Adipocyte (in vitro differentiated cells): ENCODE results near the gene GALNT7.

Experiments
- DNase-seq: peaks from one replicate; pipeline ENCODE4 v3.0.0-alpha.2; 2015; ENCODE audit warnings: low read depth
- H3K27me3 ChIP-seq: replicated peaks from 2 replicates; pipeline ENCODE4 v1.7.0; 2013; ENCODE audit warnings: mild to moderate bottlenecking, low read length, moderate library complexity; ENCODE audit not compliant: control insufficient read depth, insufficient read depth
- H3K36me3 ChIP-seq: 2 replicates; pipeline ENCODE4 v1.7.0; 2013; ENCODE audit warnings: low read length, mild to moderate bottlenecking, moderate library complexity; ENCODE audit not compliant: control insufficient read depth, insufficient read depth, severe bottlenecking
- H3K4me1 ChIP-seq: 2 replicates; pipeline ENCODE4 v1.7.0; 2013; ENCODE audit warnings: mild to moderate bottlenecking, low read length, moderate library complexity; ENCODE audit not compliant: control insufficient read depth, insufficient read depth
- H3K4me3 ChIP-seq: 2 replicates; pipeline ENCODE4 v1.7.0; 2013; ENCODE audit warnings: mild to moderate bottlenecking, low read length, moderate library complexity
- H3K9ac ChIP-seq: 2 replicates; pipeline ENCODE4 v1.7.0; 2013; ENCODE audit warnings: mild to moderate bottlenecking, low read length, moderate library complexity
- H3K9me3 ChIP-seq: 2 replicates; pipeline ENCODE4 v1.7.0; 2013; ENCODE audit warnings: mild to moderate bottlenecking, low read length, moderate library complexity; ENCODE audit not compliant: control insufficient read depth

GALNT7 gene

GRCh38 chr4:173269280-173269679 lies 100.7 kb downstream of the GALNT7 start:
- no peaks in the 10 kb centered on the region for H3K9me3 ChIP-seq
- peaks cover 6% of the 10 kb centered on the region for H3K4me1 ChIP-seq
- no peaks in the 10 kb centered on the region for H3K27me3 ChIP-seq
- DNase-seq, result no peak
- no peaks in the 10 kb centered on the region for H3K36me3 ChIP-seq
- H3K4me3 ChIP-seq, result no peak overlapping the region
- no peak overlapping the region for H3K9ac ChIP-seq

DNA sequence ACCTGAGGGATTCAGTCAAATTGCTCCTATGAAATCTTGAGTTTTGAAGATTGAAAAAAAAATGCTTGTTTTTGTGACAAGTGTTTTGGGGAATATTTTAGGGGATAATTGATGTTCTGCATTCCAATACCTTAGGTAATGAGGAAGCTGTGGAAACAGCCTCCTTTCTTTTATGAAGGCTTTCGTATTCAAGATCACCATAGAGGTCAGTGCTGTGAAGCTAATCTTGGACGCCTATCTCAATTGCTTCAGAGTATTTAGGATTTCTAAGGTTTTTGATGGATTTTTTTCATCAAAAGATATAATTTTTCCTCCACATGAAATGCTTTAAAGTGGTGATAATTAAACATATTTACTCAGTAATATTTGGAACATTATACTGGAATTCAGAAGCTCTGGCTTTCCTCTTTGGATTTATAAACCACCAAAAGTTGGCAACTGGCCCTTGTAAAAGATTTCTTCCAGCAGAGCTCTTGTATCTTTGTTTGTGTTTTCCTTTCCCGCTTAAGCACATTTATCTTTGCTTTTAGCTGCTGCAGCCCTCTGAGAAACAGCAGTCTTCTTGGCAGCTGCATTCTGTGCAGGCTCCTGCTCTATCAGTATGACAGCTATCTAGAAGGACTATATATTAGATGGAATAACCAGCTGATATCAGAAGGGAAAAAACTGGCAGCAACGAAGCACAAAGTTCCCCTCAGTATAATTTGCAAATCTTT lies 101.9 kb downstream of the GALNT7 start:
- Histone ChIP-seq H3K9ac (no peak overlapping the region), H3K36me3 (no peaks in the 10 kb centered on the region), H3K4me3 (no peak overlapping the region), H3K27me3 (no peaks in the 10 kb centered on the region), H3K4me1 (peaks cover 6% of the 10 kb centered on the region), H3K9me3 (no peaks in the 10 kb centered on the region)
- no peak for DNase-seq

DNA sequence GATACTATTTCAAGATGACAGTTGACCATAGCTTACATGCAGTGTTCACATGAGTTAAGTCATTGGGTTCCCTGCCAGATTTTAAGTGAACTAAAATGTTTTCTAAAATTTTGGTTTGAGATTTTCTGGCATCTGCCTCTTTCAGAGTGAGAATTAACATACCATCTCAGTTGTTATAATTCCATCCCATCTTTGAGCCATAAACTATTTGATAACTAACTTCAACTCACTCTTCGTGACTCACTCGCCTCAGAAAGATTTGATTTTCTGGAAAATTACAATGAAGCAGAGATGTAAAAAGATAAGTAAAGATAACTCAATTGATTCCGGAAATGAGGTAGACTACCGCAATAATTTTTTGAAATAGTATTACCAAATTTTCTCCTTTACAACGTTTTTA lies 103.7 kb downstream of the GALNT7 start:
- Histone ChIP-seq H3K27me3 (no peaks in the 10 kb centered on the region), H3K9ac (no peak overlapping the region), H3K4me3 (no peak overlapping the region), H3K4me1 (peaks cover 6% of the 10 kb centered on the region), H3K36me3 (no peaks in the 10 kb centered on the region), H3K9me3 (no peaks in the 10 kb centered on the region)
- DNase-seq, result no peak

GRCh38 chr4:173272996-173273395 lies 104.4 kb downstream of the GALNT7 start:
- H3K9me3 ChIP-seq, result no peaks in the 10 kb centered on the region
- H3K9ac ChIP-seq, result no peak overlapping the region
- peak; percentile 73 for DNase-seq
- H3K27me3 ChIP-seq, result no peaks in the 10 kb centered on the region
- no peaks in the 10 kb centered on the region for H3K36me3 ChIP-seq
- H3K4me3 ChIP-seq, result no peak overlapping the region
- peaks cover 6% of the 10 kb centered on the region for H3K4me1 ChIP-seq

GRCh38 chr4:173273941-173274340 lies 105.3 kb downstream of the GALNT7 start:
- H3K36me3 ChIP-seq, result no peaks in the 10 kb centered on the region
- peaks cover 6% of the 10 kb centered on the region for H3K4me1 ChIP-seq
- no peaks in the 10 kb centered on the region for H3K27me3 ChIP-seq
- no peaks in the 10 kb centered on the region for H3K9me3 ChIP-seq
- H3K9ac ChIP-seq, result no peak overlapping the region
- H3K4me3 ChIP-seq, result no peak overlapping the region
- peak; percentile 78 for DNase-seq

GRCh38 chr4:173274744-173275143 lies 106.1 kb downstream of the GALNT7 start:
- peaks cover 6% of the 10 kb centered on the region for H3K4me1 ChIP-seq
- no peak overlapping the region for H3K4me3 ChIP-seq

DNA sequence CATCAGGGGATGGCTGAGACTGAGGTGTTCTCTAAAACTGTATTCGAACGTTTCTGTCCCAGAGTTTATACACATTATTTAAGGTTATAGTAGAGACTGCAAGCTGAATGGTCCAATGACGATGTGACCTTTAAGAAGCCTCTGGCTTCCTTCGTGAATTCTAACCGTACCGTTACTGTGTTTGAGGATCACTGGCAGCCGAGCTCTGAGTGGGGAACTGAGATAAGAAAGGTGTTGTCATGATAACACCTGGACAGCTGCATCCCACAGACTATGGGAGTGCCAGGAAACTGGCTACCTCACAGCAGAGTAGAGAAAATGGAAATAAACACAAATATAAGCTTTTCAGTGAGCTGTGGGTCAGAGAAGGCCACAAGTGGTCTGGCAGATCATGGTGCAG lies 106.5 kb downstream of the GALNT7 start:
- Histone ChIP-seq H3K9ac (no peak overlapping the region), H3K9me3 (no peaks in the 10 kb centered on the region), H3K36me3 (no peaks in the 10 kb centered on the region), H3K4me1 (peaks cover 6% of the 10 kb centered on the region), H3K4me3 (no peak overlapping the region), H3K27me3 (no peaks in the 10 kb centered on the region)
- no peak for DNase-seq

More at GRCh38 chr4:173274744-173275143, 106.1 kb downstream of the GALNT7 start:
- no peak overlapping the region for H3K9ac ChIP-seq
- H3K36me3 ChIP-seq, result no peaks in the 10 kb centered on the region
- no peak for DNase-seq
- H3K27me3 ChIP-seq, result no peaks in the 10 kb centered on the region
- H3K9me3 ChIP-seq, result no peaks in the 10 kb centered on the region

GRCh38 chr4:173277340-173277739 lies 108.7 kb downstream of the GALNT7 start:
- no peaks in the 10 kb centered on the region for H3K36me3 ChIP-seq
- peaks cover 6% of the 10 kb centered on the region for H3K4me1 ChIP-seq
- H3K27me3 ChIP-seq, result no peaks in the 10 kb centered on the region
- no peak overlapping the region for H3K9ac ChIP-seq
- no peak for DNase-seq
- no peak overlapping the region for H3K4me3 ChIP-seq
- no peaks in the 10 kb centered on the region for H3K9me3 ChIP-seq

GRCh38 chr4:173280998-173281397 lies 112.4 kb downstream of the GALNT7 start:
- Histone ChIP-seq H3K4me1 (no peaks in the 10 kb centered on the region), H3K36me3 (no peaks in the 10 kb centered on the region), H3K27me3 (no peaks in the 10 kb centered on the region), H3K4me3 (no peak overlapping the region), H3K9ac (no peak overlapping the region), H3K9me3 (peaks cover 26% of the 10 kb centered on the region)
- DNase-seq, result no peak

DNA sequence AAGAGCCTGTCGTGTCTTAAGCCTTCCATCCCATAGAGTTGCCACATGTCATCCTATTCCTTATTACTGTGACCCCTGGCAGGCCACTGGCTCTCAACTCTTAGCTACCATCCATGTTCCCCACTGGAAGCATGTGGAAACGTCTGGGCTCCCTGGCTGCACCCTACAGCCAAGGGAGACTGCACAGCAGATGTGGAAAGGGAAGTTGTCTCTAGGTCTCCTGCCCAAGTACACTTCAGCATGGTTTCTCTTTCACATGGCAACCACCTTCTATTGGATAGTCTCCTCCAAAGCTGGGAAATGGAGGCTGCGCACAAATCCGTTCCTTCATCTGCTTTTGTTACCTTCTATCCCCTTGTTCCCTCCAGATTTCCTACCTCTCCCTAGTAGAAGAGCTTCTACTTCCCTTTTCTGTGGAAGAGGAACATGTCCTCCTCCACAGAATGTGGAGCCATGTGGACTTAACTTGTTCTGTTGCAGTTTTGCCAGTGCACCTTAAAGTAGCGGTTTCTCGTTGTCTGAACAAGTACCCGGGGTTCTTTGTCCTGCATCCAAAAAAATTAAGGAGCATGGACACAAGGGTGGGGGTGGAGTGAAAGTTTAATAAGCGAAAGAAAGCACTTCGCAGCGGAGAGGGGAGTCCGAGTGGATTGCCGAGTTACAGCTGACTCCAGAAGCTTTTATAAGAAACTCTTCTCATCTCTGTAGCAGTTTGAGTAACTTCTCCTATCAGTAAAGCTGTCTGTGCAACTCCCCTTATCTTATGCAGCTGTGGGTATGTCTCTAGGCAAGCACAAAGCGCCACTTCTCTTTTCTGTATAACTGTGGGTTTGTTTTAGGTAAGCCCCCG lies 113.0 kb downstream of the GALNT7 start:
- Histone ChIP-seq H3K4me1 (no peaks in the 10 kb centered on the region), H3K27me3 (no peaks in the 10 kb centered on the region), H3K9ac (no peak overlapping the region), H3K4me3 (no peak overlapping the region), H3K9me3 (peaks cover 26% of the 10 kb centered on the region), H3K36me3 (no peaks in the 10 kb centered on the region)
- DNase-seq, result no peak

DNA sequence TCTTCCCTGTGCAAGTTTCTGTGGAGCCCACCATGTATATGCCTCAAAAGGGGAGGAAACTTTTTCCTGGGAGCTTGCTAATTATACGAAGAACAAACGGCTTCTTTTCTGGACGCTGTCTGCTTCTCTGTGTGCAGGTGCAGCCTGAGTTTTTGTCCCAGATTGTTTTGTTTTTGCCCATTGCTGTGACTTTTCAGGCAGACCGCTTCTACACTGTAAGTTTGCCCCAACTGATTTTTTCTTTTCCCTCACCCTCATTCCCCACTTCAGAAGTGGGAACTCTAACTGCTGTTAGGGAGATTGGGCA lies 113.6 kb downstream of the GALNT7 start:
- no peak for DNase-seq
- Histone ChIP-seq H3K27me3 (no peaks in the 10 kb centered on the region), H3K9ac (no peak overlapping the region), H3K4me1 (no peaks in the 10 kb centered on the region), H3K36me3 (no peaks in the 10 kb centered on the region), H3K4me3 (no peak overlapping the region), H3K9me3 (peaks cover 26% of the 10 kb centered on the region)
